GM12891 (cell line): ENCODE results near the gene RAPGEF4.
A peak's percentile ranks its signal among the peaks of the same experiment; 100 is the strongest.

ENCODE experiments used
- DNase-seq: peaks from one replicate; pipeline ENCODE4 v3.0.0; 2011; ENCODE audit warnings: low spot score; ENCODE audit not compliant: insufficient read length
- FAIRE-seq: peaks from 2 replicates; lab custom pipeline; 2011; peaks lifted over from hg19 to GRCh38; lab: Jason Lieb, UNC
- PAX5 ChIP-seq: IDR thresholded peaks from 2 replicates; pipeline ENCODE4 v1.6.1; 2011; ENCODE audit warnings: low read length, moderate library complexity, mild to moderate bottlenecking; ENCODE audit not compliant: insufficient read depth, severe bottlenecking
- POLR2A ChIP-seq: IDR thresholded peaks from 2 replicates; pipeline ENCODE4 v1.6.1; 2011; ENCODE audit warnings: low read depth, low read length, control low read depth
- POLR2AphosphoS5 ChIP-seq: IDR thresholded peaks from 2 replicates; pipeline ENCODE4 v1.6.1; 2011; ENCODE audit warnings: low read depth, low read length, control low read depth
- POU2F2 ChIP-seq: IDR thresholded peaks from 2 replicates; pipeline ENCODE4 v1.6.1; 2011; ENCODE audit warnings: low read depth, mild to moderate bottlenecking, control low read depth, low read length, moderate library complexity
- SPI1 ChIP-seq: IDR thresholded peaks from 2 replicates; pipeline ENCODE4 v1.6.1; 2011; ENCODE audit warnings: low read depth, low read length, control low read depth
- TAF1 ChIP-seq: IDR thresholded peaks from 2 replicates; pipeline ENCODE4 v1.6.1; 2011; ENCODE audit warnings: low read depth, low read length, control low read depth

RAPGEF4 gene

DNA sequence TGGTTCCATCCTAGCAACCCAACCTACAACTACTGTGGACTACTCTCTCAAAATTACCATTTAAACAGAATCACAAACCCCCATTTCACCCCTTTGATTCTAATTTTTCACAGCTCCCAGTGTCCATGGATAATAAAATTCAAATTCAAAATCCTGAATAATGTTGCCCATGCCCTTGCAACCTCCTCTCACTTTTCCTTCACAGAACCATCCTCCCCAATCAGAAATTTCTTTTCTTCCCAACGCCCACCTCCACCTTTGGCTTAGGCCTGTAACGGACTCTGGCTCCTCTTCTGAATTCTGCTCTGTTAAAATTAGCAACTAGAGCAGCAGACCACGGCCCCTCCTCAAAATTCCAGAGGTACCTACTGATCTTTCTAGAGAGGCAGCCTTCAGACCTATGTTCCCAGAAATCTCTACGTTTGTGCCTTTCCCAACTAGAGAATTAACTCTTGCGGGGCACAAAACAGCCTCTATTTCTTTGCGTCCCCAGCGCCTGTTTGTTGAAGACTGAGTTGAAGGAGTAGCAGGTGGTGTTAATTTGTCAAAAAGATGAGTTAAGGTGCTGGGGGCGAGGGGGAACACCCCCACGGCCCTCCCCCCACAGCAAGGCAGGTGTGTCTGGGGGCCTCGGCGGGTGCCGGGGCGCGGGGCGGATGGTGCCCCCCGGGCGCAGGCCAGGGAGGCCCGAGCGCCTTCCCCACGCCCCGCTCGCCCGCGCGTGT, 339.6 kb downstream of the RAPGEF4 start:
- TF ChIP-seq POU2F2 (no peak), TAF1 (no peak), POLR2A (no peak), SPI1 (no peak), PAX5 (no peak), POLR2AphosphoS5 (no peak)
- no peak for DNase-seq
- FAIRE-seq = no peak

DNA sequence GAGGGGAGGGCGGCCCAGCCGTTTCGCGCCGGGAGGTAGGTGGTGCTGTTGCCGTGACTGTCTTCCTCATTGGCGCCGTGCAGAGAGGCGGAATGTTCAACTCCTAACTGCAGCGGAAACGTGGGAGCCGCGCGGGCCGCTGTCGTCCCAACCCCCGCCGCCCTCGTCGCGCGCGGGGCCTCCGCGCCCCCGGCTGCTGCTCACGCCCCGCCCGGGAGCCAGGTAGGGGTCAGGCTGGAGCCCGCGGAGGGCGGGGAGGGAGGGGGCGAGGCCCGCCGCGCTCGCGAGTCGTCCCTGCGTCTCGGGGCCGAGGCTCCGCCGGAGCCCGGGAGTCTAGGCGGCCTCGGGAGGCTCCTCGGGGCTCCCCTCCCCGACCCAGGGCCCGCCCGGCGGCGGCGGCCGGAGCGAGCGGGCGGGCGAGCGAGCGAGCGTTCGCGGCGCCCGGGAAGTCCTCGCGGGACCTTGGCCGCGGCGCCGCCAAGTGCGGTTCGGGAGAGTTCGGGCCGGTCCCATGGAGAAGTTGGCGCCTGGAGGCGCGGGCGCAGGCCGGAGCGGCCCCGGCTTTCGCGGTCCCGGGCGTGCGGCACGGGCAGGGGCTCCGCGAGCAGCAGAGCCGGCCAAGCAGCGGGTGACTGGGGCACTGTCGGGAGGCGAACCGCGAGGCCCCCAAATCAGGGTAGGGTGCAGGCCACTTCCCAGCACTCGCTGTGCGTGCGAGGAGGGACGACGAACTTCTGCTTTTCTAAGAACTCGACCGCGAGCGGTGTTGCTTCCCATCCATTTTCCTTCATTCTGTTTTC, 340.3 kb downstream of the RAPGEF4 start, which contains the start of gene MAP3K20:
MAP3K20 (plus strand) TSS at position 66 of the 800 bp plus-strand sequence. CDS start 15,186 bp downstream, outside the sequence.
- DNase-seq = peak; percentile 49
- TF ChIP-seq SPI1 = peak; percentile 55
- peak; percentile 43; the same call in 1 of the 2 replicates for TF ChIP-seq POLR2AphosphoS5
- TF ChIP-seq POLR2A = peak; percentile 49; the same call in 1 of the 2 replicates
- TF ChIP-seq PAX5 = no peak
- FAIRE-seq = peak; percentile 94

DNA sequence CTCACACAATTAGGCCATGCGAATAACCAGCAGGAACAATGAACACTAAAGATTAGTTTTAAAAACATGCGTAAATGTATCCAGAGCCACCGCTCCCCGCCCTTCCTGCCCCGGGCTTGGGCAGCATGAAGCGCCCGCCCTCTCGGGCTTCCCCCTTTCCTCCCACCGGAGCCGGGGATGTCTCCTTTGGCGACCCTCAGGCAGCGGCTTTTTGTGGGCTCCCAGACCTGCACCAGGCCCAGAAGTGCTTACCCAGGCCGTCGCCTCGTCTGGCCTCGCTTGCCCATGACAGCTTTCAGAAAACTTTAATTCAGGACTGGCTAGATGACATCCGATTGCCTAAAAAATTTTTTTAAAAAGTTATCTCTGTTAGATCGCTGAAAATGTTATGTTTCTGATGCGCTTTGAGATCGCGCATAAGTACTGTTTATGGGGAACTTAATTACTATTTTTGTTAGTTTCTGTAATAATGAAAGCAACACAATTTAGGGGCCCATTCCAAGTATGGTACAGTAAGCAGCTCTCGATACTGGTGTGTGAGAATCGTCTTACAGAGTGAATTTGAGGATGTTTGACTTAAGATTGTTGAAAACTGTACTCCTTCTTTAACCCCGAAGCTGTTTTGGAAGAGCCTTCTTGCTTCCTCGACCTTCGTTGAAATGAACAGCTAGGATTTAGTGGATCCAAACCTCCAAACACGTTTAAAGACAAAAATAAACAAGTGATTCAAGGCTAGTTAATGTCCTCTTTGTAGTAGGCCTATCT, 341.1 kb downstream of the RAPGEF4 start:
- no peak for FAIRE-seq
- peak; percentile 9 for DNase-seq

DNA sequence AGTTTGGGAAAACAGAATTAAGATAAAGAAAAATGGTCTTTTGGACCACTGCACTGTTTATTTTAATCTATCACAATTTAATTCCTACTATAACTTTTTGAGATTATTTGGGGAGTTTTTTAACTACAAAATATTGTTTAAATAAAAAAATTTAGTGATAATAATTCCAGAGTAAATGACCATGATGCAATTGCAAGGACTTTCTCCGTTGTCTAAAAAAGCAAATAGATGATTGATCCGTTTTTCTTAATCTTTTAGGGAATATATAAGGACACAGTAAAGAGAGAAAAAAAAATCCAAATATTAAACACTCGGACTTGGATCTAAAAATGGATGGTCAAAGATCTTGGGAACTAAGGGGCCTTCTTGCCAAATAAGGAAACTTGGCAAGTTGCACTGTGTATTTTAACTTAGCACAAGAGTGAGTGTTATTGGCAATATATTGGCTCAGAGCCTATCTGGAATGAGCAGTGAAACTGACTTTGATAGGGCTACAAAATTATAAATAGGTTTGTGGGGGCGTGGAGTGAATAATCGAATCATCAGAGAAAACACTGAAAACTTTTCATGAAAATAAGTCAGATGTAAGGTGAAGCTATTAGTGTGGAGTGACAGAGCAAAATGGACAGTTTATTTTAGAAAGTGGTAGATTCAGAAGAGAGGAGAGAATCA, 342.0 kb downstream of the RAPGEF4 start:
- no peak for TF ChIP-seq TAF1
- no peak for FAIRE-seq
- no peak for DNase-seq

More for the DNA sequence above, 341.1 kb downstream of the RAPGEF4 start:
- TF ChIP-seq TAF1 (no peak), POU2F2 (no peak), SPI1 (no peak), PAX5 (no peak), POLR2A (no peak), POLR2AphosphoS5 (no peak)

DNA sequence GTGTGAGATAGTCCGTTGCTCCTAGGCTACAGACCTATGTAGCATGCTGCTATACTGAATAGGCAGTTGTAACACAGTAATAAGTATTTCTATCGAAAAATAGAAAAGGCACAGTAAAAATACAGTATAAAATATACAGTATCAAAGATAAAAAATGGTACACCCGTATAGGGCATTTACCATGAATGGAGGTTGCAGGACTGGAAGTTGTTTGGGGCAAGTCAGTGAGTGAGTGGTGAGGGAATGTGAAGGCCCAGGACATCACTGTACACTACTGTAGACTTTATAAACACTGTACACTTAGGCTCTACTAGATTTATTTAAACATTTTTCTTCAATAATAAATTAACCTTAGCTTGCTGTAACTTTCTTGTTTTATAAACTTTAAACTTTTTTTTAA, 343.5 kb downstream of the RAPGEF4 start:
- FAIRE-seq = no peak
- TF ChIP-seq POU2F2 (no peak), PAX5 (no peak), SPI1 (no peak), POLR2A (no peak), POLR2AphosphoS5 (no peak)
- no peak for DNase-seq

DNA sequence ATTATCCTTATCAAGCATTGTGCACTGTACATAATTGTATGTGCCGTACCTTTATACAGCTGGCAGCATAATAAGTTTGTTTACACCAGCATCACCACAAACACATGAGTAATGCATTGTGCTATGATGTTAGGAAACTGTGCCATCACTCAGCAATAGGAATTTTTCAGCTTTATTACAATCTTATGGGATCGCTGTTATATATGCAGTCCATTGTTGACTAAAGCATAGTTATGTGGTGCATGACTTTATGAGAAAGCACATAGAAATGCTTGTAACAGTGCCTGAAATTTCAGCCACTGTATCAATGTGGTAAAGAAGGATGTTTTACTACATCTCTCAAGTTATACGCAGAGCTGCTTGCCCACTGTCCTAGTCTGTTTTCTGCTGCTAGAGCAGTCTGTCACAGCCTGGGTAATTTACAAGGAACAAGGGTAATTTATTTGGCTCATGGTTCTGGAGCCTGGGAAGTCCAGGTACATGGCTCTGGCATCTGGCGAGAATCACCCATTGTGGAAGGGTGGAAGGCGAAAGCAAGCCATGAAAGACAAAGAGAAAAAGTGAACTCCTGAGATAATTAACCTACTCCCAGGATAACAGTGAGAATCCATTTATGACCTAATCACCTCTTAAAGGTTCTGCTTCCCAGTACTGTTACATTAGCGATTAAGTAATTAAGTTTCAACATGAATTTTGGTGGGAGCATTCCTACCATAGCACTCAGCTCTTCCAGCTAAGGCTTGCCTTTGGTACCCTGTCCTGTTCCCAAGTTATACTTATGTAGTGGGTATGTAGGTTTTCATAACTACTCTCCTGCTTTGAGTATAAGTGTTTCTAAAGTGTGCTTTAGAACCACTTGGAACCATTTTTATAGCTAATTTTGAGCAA, 344.6 kb downstream of the RAPGEF4 start:
- no peak for DNase-seq
- no peak for FAIRE-seq
- TF ChIP-seq POLR2A (no peak), TAF1 (no peak), POU2F2 (no peak), PAX5 (no peak), SPI1 (no peak), POLR2AphosphoS5 (no peak)

DNA sequence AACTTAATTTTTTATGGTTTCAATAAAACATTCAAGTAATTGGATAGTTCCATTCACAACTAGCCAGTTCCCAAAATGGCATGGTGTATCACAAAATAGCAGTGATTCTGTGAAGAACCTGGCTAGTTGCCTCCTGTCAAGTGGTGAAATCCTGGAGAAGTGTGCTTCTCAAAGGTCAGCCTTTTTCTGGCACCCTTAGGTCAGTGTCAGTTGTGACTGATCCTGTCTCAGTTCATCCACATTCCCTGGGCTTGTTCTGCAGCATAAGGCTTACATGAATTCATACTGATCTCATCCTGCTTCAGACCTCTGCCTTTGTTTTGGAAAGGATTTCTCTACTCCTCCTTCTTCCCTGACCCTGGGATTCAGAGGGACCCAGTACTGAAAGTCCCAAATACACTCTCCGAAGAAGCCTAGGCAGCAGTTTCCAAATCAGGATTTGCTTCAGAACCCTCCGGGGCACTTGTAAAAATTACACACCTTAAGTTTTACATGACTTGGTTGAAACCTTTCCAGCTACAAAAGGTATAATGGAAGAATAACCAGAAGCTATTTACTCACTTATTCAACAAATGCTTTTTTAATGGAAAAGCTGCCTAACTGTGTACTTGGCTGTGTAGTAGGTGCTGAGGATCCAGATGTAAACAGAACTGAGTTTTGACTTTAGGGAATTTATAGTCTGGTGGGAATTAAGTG, 351.0 kb downstream of the RAPGEF4 start:
- TF ChIP-seq SPI1 (no peak), POLR2A (no peak), POU2F2 (no peak), POLR2AphosphoS5 (no peak)
- no peak for DNase-seq
- no peak for FAIRE-seq

DNA sequence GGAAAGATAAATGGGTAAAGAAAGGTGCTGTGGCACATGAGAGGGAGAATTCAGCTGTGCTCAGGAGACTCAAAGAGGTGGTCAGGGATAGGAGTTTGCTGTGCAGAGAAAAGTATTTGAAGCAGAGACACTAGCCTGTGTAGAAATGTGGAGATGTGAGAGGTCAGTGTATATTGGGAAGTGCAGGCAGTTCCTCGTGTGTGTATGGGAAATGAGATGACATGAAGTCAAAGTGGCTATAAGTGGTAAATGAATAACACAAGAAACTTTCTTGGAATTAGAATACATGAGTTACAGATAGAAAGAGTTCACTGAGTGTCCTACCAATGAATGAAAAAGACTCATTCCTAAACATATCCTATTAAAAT, 351.6 kb downstream of the RAPGEF4 start:
- FAIRE-seq = no peak
- TF ChIP-seq POU2F2 (no peak), PAX5 (no peak), POLR2A (no peak), SPI1 (no peak), TAF1 (no peak), POLR2AphosphoS5 (no peak)
- DNase-seq = no peak
